Measurements from ENCODE around the gene AEN.

AEN gene

DNA sequence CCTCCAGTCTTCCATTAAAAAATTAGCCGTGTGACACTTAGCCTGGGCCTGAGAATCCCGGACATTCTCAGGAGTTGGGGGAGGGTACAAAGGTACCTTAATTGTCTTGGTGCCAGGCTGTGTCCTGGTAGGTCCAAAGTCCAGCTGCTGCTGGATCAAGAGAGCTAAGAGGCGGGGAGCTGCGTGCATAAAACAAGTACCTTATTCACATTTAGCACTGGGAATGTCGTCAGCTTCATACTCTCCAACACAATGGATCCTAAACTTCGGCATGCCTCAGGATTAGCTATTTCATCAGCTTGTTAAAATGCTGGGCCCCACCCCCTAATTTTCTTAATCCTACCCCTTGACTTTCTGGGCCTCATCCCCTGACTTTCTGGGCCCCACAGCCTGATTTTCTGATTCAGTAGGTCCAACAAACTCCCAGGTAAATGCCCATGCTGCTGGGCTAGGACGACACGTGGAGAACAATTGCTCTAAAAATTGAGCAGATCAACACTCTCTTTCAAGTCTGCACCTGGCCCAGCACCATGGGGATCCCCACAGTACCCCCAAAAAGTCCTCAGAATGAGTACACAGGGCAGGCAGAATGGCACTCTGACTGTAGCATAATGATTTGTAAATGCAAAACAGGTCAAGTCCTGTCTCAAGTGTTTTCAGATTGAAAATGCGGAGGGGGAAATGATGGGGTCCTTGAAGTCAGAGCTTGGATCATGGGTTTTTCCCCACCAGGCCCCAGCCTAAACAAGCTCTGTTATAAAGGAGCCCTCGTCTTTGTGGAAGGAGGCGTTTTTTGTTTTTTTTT is 5.6 kb upstream of the AEN start:
- H3K27me3 ChIP-seq (ENCODE audit: insufficient read depth, insufficient read length), result peaks cover 39% of the 10 kb centered on the region
- no peak overlapping the region for H3K9ac ChIP-seq (ENCODE audit: insufficient read length, low read depth)
- H3K9me3 ChIP-seq (ENCODE audit: insufficient read depth, low read length), result no peaks in the 10 kb centered on the region
- no peak overlapping the region for H3K4me3 ChIP-seq (ENCODE audit: insufficient read length, low read depth)
- DNase-seq (ENCODE audit: low read depth, low spot score), result no peak
- H3K36me3 ChIP-seq (ENCODE audit: insufficient read depth, insufficient read length, low read length), result no peaks in the 10 kb centered on the region
- TF ChIP-seq SUZ12 (IDR thresholded peaks at IDR 0.05; ENCODE audit: extremely low read depth, insufficient read depth, insufficient read length) (no peak), ZNF274 (IDR thresholded peaks at IDR 0.05; ENCODE audit: low read depth, low read length) (no peak), YY1 (IDR thresholded peaks at IDR 0.05; ENCODE audit: insufficient read depth, insufficient read length) (no peak)
- H3K4me1 ChIP-seq (ENCODE audit: insufficient read depth, insufficient read length), result peaks cover 14% of the 10 kb centered on the region

DNA sequence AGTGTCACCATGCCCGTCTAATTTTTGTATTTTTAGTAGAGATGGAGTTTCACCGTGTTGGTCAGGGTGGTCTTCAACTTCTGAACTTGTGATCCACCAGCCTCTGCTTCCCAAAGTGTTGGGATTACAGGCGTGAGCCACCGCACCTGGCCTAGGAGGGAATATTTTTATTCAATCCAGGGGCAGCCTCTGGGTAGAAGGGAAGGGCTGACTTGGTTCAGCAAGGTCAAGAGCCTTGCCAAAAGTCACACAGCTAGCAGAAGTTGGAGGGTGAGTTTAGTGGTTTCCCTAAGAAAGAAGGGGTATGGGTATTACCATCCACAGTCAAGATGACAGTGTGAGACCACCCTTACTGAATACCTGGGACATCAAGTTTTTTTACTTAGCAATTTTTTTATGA is 4.9 kb upstream of the AEN start:
- no peak overlapping the region for H3K9ac ChIP-seq (ENCODE audit: insufficient read length, low read depth)
- H3K27me3 ChIP-seq (ENCODE audit: insufficient read depth, insufficient read length), result peaks cover 32% of the 10 kb centered on the region
- TF ChIP-seq YY1 (IDR thresholded peaks at IDR 0.05; ENCODE audit: insufficient read depth, insufficient read length) (no peak), SUZ12 (IDR thresholded peaks at IDR 0.05; ENCODE audit: extremely low read depth, insufficient read depth, insufficient read length) (no peak), ZNF274 (IDR thresholded peaks at IDR 0.05; ENCODE audit: low read depth, low read length) (no peak)
- H3K4me3 ChIP-seq (ENCODE audit: insufficient read length, low read depth), result no peak overlapping the region
- no peaks in the 10 kb centered on the region for H3K9me3 ChIP-seq (ENCODE audit: insufficient read depth, low read length)
- H3K4me1 ChIP-seq (ENCODE audit: insufficient read depth, insufficient read length), result peaks cover 10% of the 10 kb centered on the region
- no peak for DNase-seq (ENCODE audit: low read depth, low spot score)
- no peaks in the 10 kb centered on the region for H3K36me3 ChIP-seq (ENCODE audit: insufficient read depth, insufficient read length, low read length)

DNA sequence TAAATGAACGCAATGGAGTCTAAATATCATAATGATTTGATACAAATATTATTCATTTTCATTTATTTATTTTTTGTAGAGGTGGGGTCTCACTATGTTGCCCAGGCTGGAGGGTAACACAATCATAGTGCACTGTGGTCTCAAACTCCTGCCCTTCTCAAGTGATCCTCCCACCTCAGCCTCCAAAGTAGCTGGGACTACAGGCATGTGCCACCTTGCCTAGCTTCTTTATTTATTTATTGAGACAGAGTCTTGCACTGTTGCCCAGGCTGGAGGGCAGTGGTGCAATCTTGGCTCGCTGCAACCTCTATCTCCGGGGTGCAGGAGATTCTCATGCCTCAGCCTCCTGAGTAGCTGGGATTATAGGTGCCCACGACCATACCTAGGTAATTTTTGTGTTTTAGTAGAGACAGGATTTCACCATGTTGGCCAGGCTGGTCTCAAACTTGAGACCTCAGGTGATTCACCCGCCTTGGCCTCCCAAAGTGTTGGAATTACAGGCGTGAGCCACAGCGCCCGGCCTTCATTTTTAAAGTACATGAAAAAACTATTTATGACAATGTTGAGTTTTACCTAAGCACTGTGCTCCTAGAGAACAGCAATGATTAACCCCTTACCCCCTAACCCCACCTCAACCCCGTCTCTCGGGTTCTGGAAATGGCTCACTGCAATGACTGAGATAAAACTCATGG is 4.0 kb upstream of the AEN start:
- Histone ChIP-seq H3K27me3 (ENCODE audit: insufficient read depth, insufficient read length) (peaks cover 22% of the 10 kb centered on the region), H3K4me1 (ENCODE audit: insufficient read depth, insufficient read length) (peaks cover 8% of the 10 kb centered on the region), H3K36me3 (ENCODE audit: insufficient read depth, insufficient read length, low read length) (peaks cover 8% of the 10 kb centered on the region), H3K4me3 (ENCODE audit: insufficient read length, low read depth) (no peak overlapping the region), H3K9me3 (ENCODE audit: insufficient read depth, low read length) (no peaks in the 10 kb centered on the region), H3K9ac (ENCODE audit: insufficient read length, low read depth) (no peak overlapping the region)
- TF ChIP-seq SUZ12 (IDR thresholded peaks at IDR 0.05; ENCODE audit: extremely low read depth, insufficient read depth, insufficient read length), result no peak
- no peak for TF ChIP-seq ZNF274 (IDR thresholded peaks at IDR 0.05; ENCODE audit: low read depth, low read length)
- TF ChIP-seq YY1 (IDR thresholded peaks at IDR 0.05; ENCODE audit: insufficient read depth, insufficient read length), result no peak
- DNase-seq (ENCODE audit: low read depth, low spot score), result no peak

DNA sequence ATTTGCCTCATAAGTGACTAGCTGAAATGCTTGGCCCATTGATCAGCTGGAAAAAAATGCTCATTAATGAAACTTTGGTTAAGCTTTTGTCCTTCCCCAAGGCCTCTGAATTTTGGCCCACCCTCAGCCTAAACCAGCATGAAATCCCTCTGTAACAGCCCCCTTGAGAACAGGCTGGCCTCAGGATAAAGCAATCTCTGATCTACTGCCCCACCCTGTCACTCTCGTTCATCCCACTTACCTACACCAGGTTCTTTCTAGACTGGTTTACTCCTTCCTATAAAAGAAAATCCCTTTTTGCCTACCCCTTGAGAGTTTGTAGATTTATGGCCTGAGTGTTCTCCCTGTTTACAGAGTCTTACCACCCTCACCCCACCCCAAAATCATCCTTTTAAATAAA is 3.4 kb upstream of the AEN start:
- no peak for DNase-seq (ENCODE audit: low read depth, low spot score)
- TF ChIP-seq YY1 (IDR thresholded peaks at IDR 0.05; ENCODE audit: insufficient read depth, insufficient read length), result no peak
- TF ChIP-seq SUZ12 (IDR thresholded peaks at IDR 0.05; ENCODE audit: extremely low read depth, insufficient read depth, insufficient read length), result no peak
- no peak for TF ChIP-seq ZNF274 (IDR thresholded peaks at IDR 0.05; ENCODE audit: low read depth, low read length)
- peaks cover 4% of the 10 kb centered on the region for H3K4me1 ChIP-seq (ENCODE audit: insufficient read depth, insufficient read length)

DNA sequence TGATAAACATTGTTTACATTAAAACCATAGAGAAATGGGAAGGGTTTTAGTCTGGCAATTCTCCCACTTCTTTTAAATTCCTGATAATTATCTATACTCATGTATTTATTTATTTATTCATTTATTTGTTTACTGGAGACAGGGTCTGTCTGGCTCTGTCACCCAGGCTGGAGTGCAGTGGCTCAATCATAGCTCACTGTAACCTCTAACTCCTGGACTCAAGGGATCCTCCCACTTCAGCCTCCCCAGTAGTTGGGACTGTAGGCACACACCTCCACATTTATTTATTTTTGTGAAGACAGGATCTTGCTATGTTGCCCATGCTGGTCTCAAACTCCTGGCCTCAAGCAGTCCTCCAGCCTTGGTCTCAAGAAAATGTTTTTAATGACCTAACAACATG is 2.5 kb upstream of the AEN start:
- peaks cover 10% of the 10 kb centered on the region for H3K27me3 ChIP-seq (ENCODE audit: insufficient read depth, insufficient read length)
- TF ChIP-seq SUZ12 (IDR thresholded peaks at IDR 0.05; ENCODE audit: extremely low read depth, insufficient read depth, insufficient read length), result no peak
- TF ChIP-seq ZNF274 (IDR thresholded peaks at IDR 0.05; ENCODE audit: low read depth, low read length), result no peak
- TF ChIP-seq YY1 (IDR thresholded peaks at IDR 0.05; ENCODE audit: insufficient read depth, insufficient read length), result no peak
- peaks cover 22% of the 10 kb centered on the region for H3K36me3 ChIP-seq (ENCODE audit: insufficient read depth, insufficient read length, low read length)
- no peak overlapping the region for H3K4me3 ChIP-seq (ENCODE audit: insufficient read length, low read depth)
- no peak overlapping the region for H3K9ac ChIP-seq (ENCODE audit: insufficient read length, low read depth)
- DNase-seq (ENCODE audit: low read depth, low spot score), result no peak
- H3K4me1 ChIP-seq (ENCODE audit: insufficient read depth, insufficient read length), result peaks cover 11% of the 10 kb centered on the region
- no peaks in the 10 kb centered on the region for H3K9me3 ChIP-seq (ENCODE audit: insufficient read depth, low read length)

More for the DNA sequence above, 3.4 kb upstream of the AEN start:
- peaks cover 17% of the 10 kb centered on the region for H3K27me3 ChIP-seq (ENCODE audit: insufficient read depth, insufficient read length)
- H3K9me3 ChIP-seq (ENCODE audit: insufficient read depth, low read length), result no peaks in the 10 kb centered on the region
- H3K9ac ChIP-seq (ENCODE audit: insufficient read length, low read depth), result no peak overlapping the region
- H3K4me3 ChIP-seq (ENCODE audit: insufficient read length, low read depth), result no peak overlapping the region
- H3K36me3 ChIP-seq (ENCODE audit: insufficient read depth, insufficient read length, low read length), result peaks cover 14% of the 10 kb centered on the region

DNA sequence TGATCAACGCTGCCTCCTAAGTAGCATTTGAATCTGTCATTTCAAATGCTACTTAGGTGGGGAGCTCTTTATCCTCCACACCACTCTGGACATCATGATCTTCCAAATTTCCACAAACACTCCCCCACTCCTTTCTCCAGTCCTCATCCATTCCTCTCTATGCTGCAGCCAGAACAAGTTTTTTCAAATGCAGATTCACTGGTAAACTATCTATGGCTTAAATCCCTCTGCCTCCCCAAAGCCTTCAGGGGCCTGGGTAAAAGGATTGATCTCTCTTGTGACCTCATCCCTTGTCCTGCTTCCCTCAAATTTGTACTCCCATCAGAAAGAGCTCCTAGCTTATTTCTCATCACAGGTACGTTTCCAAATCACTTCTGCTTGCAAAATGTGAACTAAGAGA is 1.3 kb upstream of the AEN start:
- H3K4me3 ChIP-seq (ENCODE audit: insufficient read length, low read depth), result peak overlapping the region; percentile 22
- H3K27me3 ChIP-seq (ENCODE audit: insufficient read depth, insufficient read length), result peaks cover 3% of the 10 kb centered on the region
- H3K4me1 ChIP-seq (ENCODE audit: insufficient read depth, insufficient read length), result peaks cover 15% of the 10 kb centered on the region
- peak overlapping the region; percentile 72 for H3K9ac ChIP-seq (ENCODE audit: insufficient read length, low read depth)
- no peak for TF ChIP-seq YY1 (IDR thresholded peaks at IDR 0.05; ENCODE audit: insufficient read depth, insufficient read length)
- TF ChIP-seq ZNF274 (IDR thresholded peaks at IDR 0.05; ENCODE audit: low read depth, low read length), result no peak
- no peak for TF ChIP-seq SUZ12 (IDR thresholded peaks at IDR 0.05; ENCODE audit: extremely low read depth, insufficient read depth, insufficient read length)
- no peaks in the 10 kb centered on the region for H3K9me3 ChIP-seq (ENCODE audit: insufficient read depth, low read length)
- DNase-seq (ENCODE audit: low read depth, low spot score), result no peak
- H3K36me3 ChIP-seq (ENCODE audit: insufficient read depth, insufficient read length, low read length), result peaks cover 32% of the 10 kb centered on the region

All from NT2/D1 (cell line).